ENCODE measurements around the gene SWAP70.

The SWAP70 gene

DNA sequence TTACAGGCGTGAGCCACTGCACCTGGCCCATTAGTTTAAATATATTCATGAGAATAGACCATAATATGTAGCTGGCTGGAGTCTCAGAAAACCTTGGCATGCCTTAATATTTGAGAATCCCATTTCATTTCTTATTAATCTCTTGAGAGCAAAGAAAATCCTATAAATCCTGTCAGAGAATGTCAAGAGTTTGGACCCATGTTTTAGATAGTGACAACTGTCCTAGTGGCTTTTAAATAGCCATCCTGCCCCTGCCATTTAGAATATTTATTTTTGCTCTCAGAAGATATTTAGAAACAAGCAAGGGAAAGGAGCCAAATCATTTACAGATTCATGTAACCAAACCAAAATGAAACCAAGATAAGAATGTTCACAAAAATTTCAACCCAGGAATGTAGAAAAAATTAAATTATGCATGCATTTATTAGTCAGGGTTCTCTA is 107.2 kb downstream of the SWAP70 start:
- TF ChIP-seq, protein P1, sequence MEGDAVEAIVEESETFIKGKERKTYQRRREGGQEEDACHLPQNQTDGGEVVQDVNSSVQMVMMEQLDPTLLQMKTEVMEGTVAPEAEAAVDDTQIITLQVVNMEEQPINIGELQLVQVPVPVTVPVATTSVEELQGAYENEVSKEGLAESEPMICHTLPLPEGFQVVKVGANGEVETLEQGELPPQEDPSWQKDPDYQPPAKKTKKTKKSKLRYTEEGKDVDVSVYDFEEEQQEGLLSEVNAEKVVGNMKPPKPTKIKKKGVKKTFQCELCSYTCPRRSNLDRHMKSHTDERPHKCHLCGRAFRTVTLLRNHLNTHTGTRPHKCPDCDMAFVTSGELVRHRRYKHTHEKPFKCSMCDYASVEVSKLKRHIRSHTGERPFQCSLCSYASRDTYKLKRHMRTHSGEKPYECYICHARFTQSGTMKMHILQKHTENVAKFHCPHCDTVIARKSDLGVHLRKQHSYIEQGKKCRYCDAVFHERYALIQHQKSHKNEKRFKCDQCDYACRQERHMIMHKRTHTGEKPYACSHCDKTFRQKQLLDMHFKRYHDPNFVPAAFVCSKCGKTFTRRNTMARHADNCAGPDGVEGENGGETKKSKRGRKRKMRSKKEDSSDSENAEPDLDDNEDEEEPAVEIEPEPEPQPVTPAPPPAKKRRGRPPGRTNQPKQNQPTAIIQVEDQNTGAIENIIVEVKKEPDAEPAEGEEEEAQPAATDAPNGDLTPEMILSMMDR (IDR thresholded peaks at IDR 0.05; ENCODE audit: insufficient read depth, low read depth, low read length, missing control alignments): no peak
- H3K4me3 ChIP-seq (ENCODE audit: low read length): no peak overlapping the region
- no peak for DNase-seq (ENCODE audit: low read depth)

DNA sequence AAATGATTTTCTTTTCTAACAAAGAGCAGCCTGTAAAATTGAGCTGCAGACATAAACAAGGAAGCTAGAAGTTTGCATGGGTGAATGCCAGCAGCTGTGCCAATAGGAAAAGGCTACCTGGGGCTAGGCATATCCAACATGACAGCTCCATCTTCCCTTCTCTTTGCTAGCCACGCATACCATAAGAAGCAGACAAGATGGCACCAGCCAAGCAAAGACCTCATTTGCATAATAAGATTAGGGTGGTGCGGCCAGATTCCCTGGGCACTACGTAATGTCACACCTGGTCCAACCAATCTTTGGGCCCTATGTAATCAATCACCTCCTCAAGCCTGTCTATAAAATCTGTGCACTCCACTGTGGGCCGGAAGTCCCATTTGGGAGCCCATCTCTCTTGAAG is 108.3 kb downstream of the SWAP70 start:
- H3K4me3 ChIP-seq (ENCODE audit: low read length): no peak overlapping the region
- TF ChIP-seq, protein P1 (IDR thresholded peaks at IDR 0.05; ENCODE audit: insufficient read depth, low read depth, low read length, missing control alignments): no peak
- no peak for DNase-seq (ENCODE audit: low read depth)

DNA sequence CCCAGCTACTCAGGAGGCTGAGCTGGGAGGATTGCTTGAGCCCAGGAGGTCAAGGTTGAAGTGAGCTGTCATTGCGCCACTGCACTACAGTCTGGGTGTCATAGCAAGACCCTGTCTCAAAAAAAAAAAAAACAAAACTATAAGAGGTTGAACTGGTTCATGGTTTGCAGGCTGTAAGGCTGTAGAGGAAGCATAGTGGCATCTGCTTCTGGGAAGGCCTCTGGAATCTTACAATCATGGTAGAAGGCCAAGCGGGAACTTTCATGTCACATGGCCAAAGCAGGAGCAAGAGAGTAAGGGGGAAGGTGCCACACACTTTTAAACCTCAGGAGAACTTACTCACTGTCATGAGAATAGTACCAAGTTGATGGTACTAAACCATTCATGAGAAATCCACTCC is 109.6 kb downstream of the SWAP70 start:
- no peak overlapping the region for H3K4me3 ChIP-seq (ENCODE audit: low read length)
- DNase-seq (ENCODE audit: low read depth): no peak
- TF ChIP-seq, protein P1 (IDR thresholded peaks at IDR 0.05; ENCODE audit: insufficient read depth, low read depth, low read length, missing control alignments): no peak

DNA sequence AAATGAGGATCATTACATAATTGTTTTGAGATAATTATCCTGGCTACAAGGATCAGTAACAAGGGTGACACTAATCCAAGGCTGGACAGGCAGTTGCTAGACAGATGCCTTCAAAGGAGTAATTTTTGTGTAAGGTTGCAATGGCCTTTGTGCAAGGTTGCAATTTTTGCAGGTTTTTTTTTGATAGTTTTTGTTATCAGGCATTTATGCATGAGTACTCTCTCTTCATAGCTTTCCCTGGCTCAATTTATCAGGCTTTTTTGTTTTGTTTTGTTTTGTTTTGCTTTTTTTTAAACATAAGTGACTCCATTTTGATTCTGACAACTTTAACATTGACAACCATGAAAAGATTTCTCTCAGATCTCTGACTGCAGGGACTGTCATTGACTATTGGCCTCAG is 110.2 kb downstream of the SWAP70 start:
- TF ChIP-seq, protein P1 (IDR thresholded peaks at IDR 0.05; ENCODE audit: insufficient read depth, low read depth, low read length, missing control alignments): no peak
- DNase-seq (ENCODE audit: low read depth): no peak

DNA sequence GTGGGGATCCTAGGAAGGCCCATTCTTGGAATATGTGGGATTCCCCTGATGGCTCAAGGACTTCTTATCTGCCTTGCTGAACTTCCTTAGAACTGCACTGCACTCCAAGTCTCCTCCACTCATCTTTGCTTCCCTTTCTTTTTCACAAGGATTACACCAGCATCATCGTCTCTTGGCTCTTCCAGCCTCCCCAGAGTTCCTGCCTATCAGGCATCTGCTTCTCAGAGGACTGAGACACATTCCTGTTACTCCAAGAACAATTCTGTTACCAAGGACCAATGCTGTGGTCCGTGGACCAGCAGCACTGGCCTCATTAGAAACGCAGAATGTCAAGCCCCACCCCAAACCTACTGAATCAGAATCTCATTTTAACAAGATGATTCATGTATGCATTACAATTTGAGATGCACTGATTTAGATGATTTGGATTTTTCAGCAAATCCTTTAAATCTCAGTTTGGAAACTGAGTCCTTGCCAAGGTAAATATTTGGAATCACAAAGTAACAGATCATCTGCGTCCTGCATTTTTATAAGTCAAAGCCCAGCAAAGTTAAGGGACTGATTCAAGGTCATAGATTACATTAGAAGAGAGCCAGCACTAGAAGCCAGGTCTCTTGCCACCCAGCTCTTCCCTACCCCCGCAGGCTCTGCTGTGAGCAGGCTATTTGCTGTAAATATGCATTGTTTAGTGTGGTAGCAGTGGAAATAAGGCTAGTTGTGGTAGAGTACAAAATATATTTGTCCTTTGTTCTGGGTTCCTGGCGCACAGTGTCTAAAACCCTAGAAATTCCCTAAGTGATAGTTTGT is 110.9 kb downstream of the SWAP70 start:
- TF ChIP-seq, protein P1 (IDR thresholded peaks at IDR 0.05; ENCODE audit: insufficient read depth, low read depth, low read length, missing control alignments): no peak
- DNase-seq (ENCODE audit: low read depth): peak; percentile 29
- H3K4me3 ChIP-seq (ENCODE audit: low read length): no peak overlapping the region

More for the DNA sequence above, 110.2 kb downstream of the SWAP70 start:
- no peak overlapping the region for H3K4me3 ChIP-seq (ENCODE audit: low read length)

DNA sequence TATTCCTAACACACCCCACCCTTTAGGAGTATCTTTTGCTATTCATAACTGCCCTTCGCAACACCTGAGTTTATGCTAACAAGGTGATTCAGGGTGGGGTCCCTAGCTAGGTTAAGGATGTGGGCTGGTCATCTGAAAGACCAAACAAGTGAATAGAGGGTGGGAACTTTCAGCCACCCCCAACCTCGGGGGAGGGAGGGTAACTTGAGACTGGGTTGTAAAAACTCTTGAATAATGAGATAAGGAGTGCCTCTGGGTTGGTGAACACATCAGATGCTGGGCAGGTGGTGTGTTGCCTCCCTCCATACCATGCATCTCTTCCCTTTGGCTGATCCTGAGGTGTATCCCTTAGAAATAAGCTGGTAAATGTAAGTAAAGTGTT is 111.5 kb downstream of the SWAP70 start:
- DNase-seq (ENCODE audit: low read depth): no peak
- TF ChIP-seq, protein P1 (IDR thresholded peaks at IDR 0.05; ENCODE audit: insufficient read depth, low read depth, low read length, missing control alignments): no peak
- no peak overlapping the region for H3K4me3 ChIP-seq (ENCODE audit: low read length)

DNA sequence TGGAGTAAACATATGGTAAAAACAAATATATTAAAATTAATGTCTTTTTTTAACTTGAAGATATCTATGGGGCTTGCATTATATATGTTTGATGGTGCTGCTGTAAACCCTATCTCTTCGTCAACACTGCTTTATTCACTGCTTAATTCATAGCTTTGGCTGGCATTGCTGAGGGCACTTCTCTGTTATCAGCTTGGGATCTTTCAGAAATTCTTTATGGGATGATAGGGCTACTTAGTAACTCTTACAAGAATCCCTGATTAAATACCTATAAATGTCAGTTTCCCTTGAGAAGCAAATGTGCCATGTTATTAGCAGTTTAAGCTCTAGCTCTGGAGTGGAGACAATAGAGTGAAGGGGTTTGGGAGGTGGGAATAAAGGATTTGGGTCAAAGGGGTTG is 112.3 kb downstream of the SWAP70 start:
- TF ChIP-seq, protein P1 (IDR thresholded peaks at IDR 0.05; ENCODE audit: insufficient read depth, low read depth, low read length, missing control alignments): no peak
- no peak overlapping the region for H3K4me3 ChIP-seq (ENCODE audit: low read length)

More for the DNA sequence above, 112.3 kb downstream of the SWAP70 start:
- no peak for DNase-seq (ENCODE audit: low read depth)

Measured in epithelial cell of esophagus (primary cell).